HEK293T (cell line): ENCODE data around the gene HP.

Experiments used
- CTCF ChIA-PET: fragments of 350-600 bp; formaldehyde crosslinking; extraction: SDS; loops from one replicate; lab custom pipeline; 2021; ENCODE audit warnings: antibody characterized with exemption, inconsistent platforms; lab: Yijun Ruan, JAX
- POLR2A ChIA-PET: fragments of 350-600 bp; formaldehyde crosslinking; extraction: SDS; loops from one replicate; lab custom pipeline; 2020; ENCODE audit warnings: antibody characterized with exemption, inconsistent platforms; lab: Yijun Ruan, JAX
- DNase-seq: peaks from one replicate; pipeline ENCODE4 v3.0.0; 2012; ENCODE audit warnings: mixed read lengths; ENCODE audit errors: extremely low spot score
- ARNT ChIP-seq: fragments of 450-650 bp; IDR thresholded peaks from 2 replicates; pipeline ENCODE4 v1.6.1; 2017; ENCODE audit warnings: mild to moderate bottlenecking
- BHLHE40 ChIP-seq: fragments of 450-650 bp; IDR thresholded peaks from 2 replicates; pipeline ENCODE4 v1.6.1; 2016; ENCODE audit warnings: mild to moderate bottlenecking, moderate library complexity, borderline replicate concordance
- CTBP1 ChIP-seq: fragments of 450-650 bp; IDR thresholded peaks from 2 replicates; pipeline ENCODE4 v1.6.1; 2016; ENCODE audit warnings: borderline replicate concordance
- ELF4 ChIP-seq: fragments of 450-650 bp; IDR thresholded peaks from 2 replicates; pipeline ENCODE4 v1.6.1; 2017; ENCODE audit warnings: antibody characterized with exemption
- FOXA1 ChIP-seq: fragments of 450-650 bp; IDR thresholded peaks from 2 replicates; pipeline ENCODE4 v1.6.1; 2016; ENCODE audit warnings: mild to moderate bottlenecking
- FOXK2 ChIP-seq: fragments of 450-650 bp; IDR thresholded peaks from 2 replicates; pipeline ENCODE4 v1.6.1; 2016; ENCODE audit warnings: mild to moderate bottlenecking
- FOXM1 ChIP-seq: fragments of 450-650 bp; IDR thresholded peaks from 2 replicates; pipeline ENCODE4 v1.6.1; 2017; ENCODE audit warnings: mild to moderate bottlenecking, borderline replicate concordance
- HDGF ChIP-seq: fragments of 450-650 bp; IDR thresholded peaks from 2 replicates; pipeline ENCODE4 v1.6.1; 2017; ENCODE audit warnings: antibody characterized with exemption, borderline replicate concordance
- L3MBTL2 ChIP-seq: fragments of 450-650 bp; conservative IDR thresholded peaks from 2 replicates; pipeline ENCODE4 v1.6.1; 2016; ENCODE audit warnings: mild to moderate bottlenecking
- LEF1 ChIP-seq: fragments of 450-650 bp; IDR thresholded peaks from 2 replicates; pipeline ENCODE4 v1.6.1; 2017; ENCODE audit warnings: mild to moderate bottlenecking, borderline replicate concordance
- NFRKB ChIP-seq: fragments of 450-650 bp; IDR thresholded peaks from 2 replicates; pipeline ENCODE4 v1.6.1; 2016; ENCODE audit warnings: mild to moderate bottlenecking, moderate library complexity
- SP1 ChIP-seq: fragments of 450-650 bp; IDR thresholded peaks from 2 replicates; pipeline ENCODE4 v1.6.1; 2017
- SUZ12 ChIP-seq: fragments of 450-650 bp; IDR thresholded peaks from 2 replicates; pipeline ENCODE4 v1.6.1; 2016; ENCODE audit warnings: mild to moderate bottlenecking
- TARDBP ChIP-seq: fragments of 450-650 bp; IDR thresholded peaks from 2 replicates; pipeline ENCODE4 v1.6.1; 2016
- ZNF384 ChIP-seq: fragments of 450-650 bp; IDR thresholded peaks from 2 replicates; pipeline ENCODE4 v1.6.1; 2016
- TF ChIP-seq, protein P1 (sequence below): fragments of 450-650 bp; IDR thresholded peaks from 2 replicates; pipeline ENCODE4 v1.6.1; 2016

Gene HP

DNA sequence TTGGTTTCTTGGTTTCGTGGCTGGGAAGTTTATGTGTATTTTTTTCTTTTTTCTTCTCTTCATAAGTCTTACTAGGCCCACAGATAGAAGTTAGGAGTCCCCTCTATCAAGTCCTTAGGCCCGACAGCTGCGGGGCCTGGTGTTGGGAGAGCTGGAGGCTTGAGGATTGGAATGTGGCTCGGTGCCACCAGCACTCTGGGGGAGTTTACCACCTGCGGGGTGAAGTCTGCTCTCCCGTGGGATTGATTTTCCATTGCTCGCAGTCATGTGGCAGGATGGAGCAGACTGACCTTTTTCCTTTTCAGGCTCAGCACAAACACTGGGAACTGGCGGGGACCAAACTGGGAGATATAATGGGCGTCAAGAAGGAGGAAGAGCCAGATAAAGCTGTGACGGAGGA is 46.9 kb downstream of the HP start:
- CTCF ChIA-PET = no interaction called here
- POLR2A ChIA-PET = interaction anchor here (1.0 kb wide), 1 partner anchor 8 kb away, joined by 3 read pairs; the partner anchor contains the start of genes DHX38 and TXNL4B
- no peak for DNase-seq
- TF ChIP-seq BHLHE40 = no peak

DNA sequence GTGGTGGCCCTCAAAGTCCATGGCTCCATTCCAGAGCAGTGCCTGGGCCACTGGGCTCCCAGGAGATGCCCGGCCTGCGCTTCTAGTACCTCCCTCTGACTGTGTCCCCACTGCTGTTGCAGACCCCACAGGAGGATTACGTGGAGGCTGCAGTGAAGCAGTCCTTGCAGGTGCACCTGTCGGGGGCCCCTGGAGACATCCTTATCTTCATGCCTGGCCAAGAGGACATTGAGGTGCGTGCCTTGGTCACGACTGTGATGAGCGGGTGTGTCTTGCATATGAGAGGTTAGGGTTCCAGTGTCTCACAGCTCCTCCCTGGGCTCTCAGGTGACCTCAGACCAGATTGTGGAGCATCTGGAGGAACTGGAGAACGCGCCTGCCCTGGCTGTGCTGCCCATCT is 50.6 kb downstream of the HP start:
- DNase-seq = no peak
- TF ChIP-seq SP1 (no peak), SUZ12 (no peak), HDGF (no peak), FOXK2 (no peak), FOXM1 (no peak), CTBP1 (no peak), FOXA1 (no peak), TARDBP (no peak), BHLHE40 (no peak), L3MBTL2 (no peak), LEF1 (no peak), ARNT (no peak)
- CTCF ChIA-PET = no interaction called here
- POLR2A ChIA-PET = interaction anchor here (2.7 kb wide), 1 partner anchor 11 kb away, joined by 12 read pairs; the partner anchor contains the start of genes DHX38 and TXNL4B

- ChIA-PET POLR2A (interaction anchor here (0.5 kb wide), 1 partner anchor 1285 kb away, joined by 3 read pairs; no protein-coding TSS in a partner anchor), CTCF (no interaction called here)
- TF ChIP-seq L3MBTL2 (no peak), CTBP1 (no peak), ELF4 (no peak), FOXA1 (no peak), LEF1 (no peak), SP1 (no peak), SUZ12 (no peak), BHLHE40 (no peak), HDGF (no peak), ZNF384 (no peak), FOXM1 (no peak), ARNT (no peak), TARDBP (no peak), FOXK2 (no peak), NFRKB (no peak)
- TF ChIP-seq, protein P1, sequence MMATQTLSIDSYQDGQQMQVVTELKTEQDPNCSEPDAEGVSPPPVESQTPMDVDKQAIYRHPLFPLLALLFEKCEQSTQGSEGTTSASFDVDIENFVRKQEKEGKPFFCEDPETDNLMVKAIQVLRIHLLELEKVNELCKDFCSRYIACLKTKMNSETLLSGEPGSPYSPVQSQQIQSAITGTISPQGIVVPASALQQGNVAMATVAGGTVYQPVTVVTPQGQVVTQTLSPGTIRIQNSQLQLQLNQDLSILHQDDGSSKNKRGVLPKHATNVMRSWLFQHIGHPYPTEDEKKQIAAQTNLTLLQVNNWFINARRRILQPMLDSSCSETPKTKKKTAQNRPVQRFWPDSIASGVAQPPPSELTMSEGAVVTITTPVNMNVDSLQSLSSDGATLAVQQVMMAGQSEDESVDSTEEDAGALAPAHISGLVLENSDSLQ = no peak
Observed at GRCh38 chr16:72105978-72106377, 51.7 kb downstream of the HP start.

DNA sequence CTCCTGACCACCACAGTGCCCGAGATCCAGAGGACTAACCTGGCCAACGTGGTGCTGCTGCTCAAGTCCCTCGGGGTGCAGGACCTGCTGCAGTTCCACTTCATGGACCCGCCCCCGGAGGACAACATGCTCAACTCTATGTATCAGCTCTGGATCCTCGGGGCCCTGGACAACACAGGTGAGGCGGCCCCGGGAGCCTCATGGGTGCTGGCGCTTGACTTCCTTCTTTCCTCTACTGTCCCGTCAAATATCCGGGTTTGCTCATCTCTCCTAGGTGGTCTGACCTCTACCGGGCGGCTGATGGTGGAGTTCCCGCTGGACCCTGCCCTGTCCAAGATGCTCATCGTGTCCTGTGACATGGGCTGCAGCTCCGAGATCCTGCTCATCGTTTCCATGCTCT is 53.1 kb downstream of the HP start:
- CTCF ChIA-PET = no interaction called here
- DNase-seq = no peak
- POLR2A ChIA-PET = no interaction called here
- TF ChIP-seq ELF4 (no peak), SUZ12 (no peak), CTBP1 (no peak), ARNT (no peak), FOXA1 (no peak), NFRKB (no peak), SP1 (no peak), L3MBTL2 (no peak), BHLHE40 (no peak), LEF1 (no peak), ZNF384 (no peak)

More at GRCh38 chr16:72105978-72106377, 51.7 kb downstream of the HP start:
- no peak for DNase-seq

DNA sequence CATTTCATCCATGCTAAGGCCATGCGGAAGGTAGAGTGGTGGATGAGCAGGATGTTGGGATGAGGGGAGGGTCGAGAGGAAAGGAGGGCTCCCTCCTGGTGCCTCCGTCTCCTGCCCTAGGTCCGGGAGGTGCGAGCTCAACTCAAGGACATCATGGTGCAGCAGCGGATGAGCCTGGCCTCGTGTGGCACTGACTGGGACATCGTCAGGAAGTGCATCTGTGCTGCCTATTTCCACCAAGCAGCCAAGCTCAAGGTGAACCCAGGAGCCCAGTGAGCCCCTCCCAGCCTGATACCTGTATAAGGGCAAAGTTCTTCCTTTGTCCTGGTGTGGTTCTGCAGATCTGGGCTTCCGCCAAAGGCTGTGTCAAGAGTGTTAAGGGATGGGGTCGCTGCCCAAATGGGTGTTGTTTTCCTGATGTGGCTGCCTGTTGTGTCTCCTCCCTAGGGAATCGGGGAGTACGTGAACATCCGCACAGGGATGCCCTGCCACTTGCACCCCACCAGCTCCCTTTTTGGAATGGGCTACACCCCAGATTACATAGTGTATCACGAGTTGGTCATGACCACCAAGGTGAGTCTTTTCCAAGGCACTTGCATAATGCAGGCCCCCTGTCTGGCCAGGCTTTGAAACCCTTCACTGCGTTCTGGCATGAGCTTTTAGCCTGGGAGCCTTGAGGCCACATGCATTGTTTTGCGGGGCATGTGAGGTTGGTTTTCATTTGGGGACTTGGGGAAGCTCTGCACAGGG is 54.2 kb downstream of the HP start:
- TF ChIP-seq HDGF (no peak), LEF1 (no peak), NFRKB (no peak), SUZ12 (no peak), CTBP1 (no peak), BHLHE40 (no peak), ZNF384 (no peak), FOXM1 (no peak)
- TF ChIP-seq, protein P1 = no peak
- ChIA-PET CTCF (no interaction called here), POLR2A (no interaction called here)
- DNase-seq = no peak

GRCh38 chr16:72109300-72109699 is 55.0 kb downstream of the HP start:
- TF ChIP-seq FOXM1 = no peak
- TF ChIP-seq NFRKB = no peak
- no peak for TF ChIP-seq LEF1
- ChIA-PET CTCF (no interaction called here), POLR2A (no interaction called here)
- DNase-seq = no peak

- CTCF ChIA-PET = no interaction called here
- TF ChIP-seq BHLHE40 (no peak), LEF1 (no peak), NFRKB (no peak), ARNT (no peak), FOXA1 (no peak), FOXK2 (no peak), HDGF (no peak), TARDBP (no peak), ZNF384 (no peak)
- TF ChIP-seq, protein P1 = no peak
- POLR2A ChIA-PET = no interaction called here
- DNase-seq = no peak
Observed at GRCh38 chr16:72109966-72110530, 55.7 kb downstream of the HP start.
